A549 (cell line): ENCODE measurements around the gene PIGV. TPM values are rescaled to one million over a fixed set of nuclear protein-coding genes. Genes with fewer than 3 reads are reported as not detected.

ENCODE experiments used
- ATAC-seq, 2 experiments: fragments of 200-7000 bp in 1 of 2; fragments of >200 bp in 1 of 2; cut with Nextera tagmentation in 1 of 2; cut with Tn5 transposase in 1 of 2; 3 replicates each; pipeline versions ENCODE4 v1.8.0 to v1.9.1; 2018 to 2020; ENCODE audit warnings: mild to moderate bottlenecking in 1 of 2, moderate library complexity in 1 of 2
- CTCF ChIA-PET: fragments of 300-600 bp; sonication (Branson Sonifier 250); formaldehyde crosslinking; extraction: SDS; loops from one replicate; lab custom pipeline; 2021; ENCODE audit warnings: antibody characterized with exemption, inconsistent platforms; lab: Yijun Ruan, JAX
- POLR2A ChIA-PET: fragments of 350-600 bp; formaldehyde crosslinking; extraction: SDS; loops from one replicate; lab custom pipeline; 2021; ENCODE audit warnings: antibody characterized with exemption, inconsistent platforms; lab: Yijun Ruan, JAX
- DNase-seq, 2 experiments: peaks; one replicate each; pipeline versions ENCODE4 v3.0.0 to v3.0.0-alpha.2; 2011 to 2016; ENCODE audit warnings: low read depth in 1 of 2, low spot score in 1 of 2
- FAIRE-seq: peaks from 2 replicates; lab custom pipeline; 2011; peaks lifted over from hg19 to GRCh38; lab: Jason Lieb, UNC
- H3K27ac ChIP-seq, 2 experiments: fragments of >200 bp; sonication (Bioruptor Twin); formaldehyde crosslinking; 3 replicates each; pipeline ENCODE4 v1.5.1; 2016 to 2017
- H3K4me1 ChIP-seq: fragments of >200 bp; sonication (Bioruptor Twin); formaldehyde crosslinking; 3 replicates; pipeline ENCODE4 v1.6.1; 2016
- H3K4me2 ChIP-seq: fragments of >200 bp; sonication (Bioruptor Twin); formaldehyde crosslinking; 3 replicates; pipeline ENCODE4 v1.6.1; 2016
- H3K4me3 ChIP-seq: fragments of >200 bp; sonication (Bioruptor Twin); formaldehyde crosslinking; 3 replicates; pipeline ENCODE4 v1.5.1; 2016
- H3K9me3 ChIP-seq: fragments of >200 bp; sonication (Bioruptor Twin); formaldehyde crosslinking; 3 replicates; pipeline ENCODE4 v1.6.1; 2016
- CBX2 ChIP-seq: fragments of 200-600 bp; sonication (generic); IDR thresholded peaks from 2 replicates; pipeline ENCODE4 v1.6.1; 2016; ENCODE audit warnings: low read depth, mild to moderate bottlenecking, borderline replicate concordance
- CBX8 ChIP-seq: fragments of 200-600 bp; sonication (generic); IDR thresholded peaks from 2 replicates; pipeline ENCODE4 v1.6.1; 2016
- CHD2 ChIP-seq: fragments of 150-350 bp; IDR thresholded peaks from 2 replicates; pipeline ENCODE4 v1.6.1; 2014; ENCODE audit warnings: low read length; ENCODE audit not compliant: partially characterized antibody
- CHD4 ChIP-seq: fragments of 200-600 bp; sonication (generic); IDR thresholded peaks from 2 replicates; pipeline ENCODE4 v1.6.1; 2016; ENCODE audit warnings: antibody characterized with exemption, mild to moderate bottlenecking, borderline replicate concordance
- CTCF ChIP-seq: fragments of >200 bp; sonication (Bioruptor Twin); formaldehyde crosslinking; IDR thresholded peaks from 3 replicates; pipeline ENCODE4 v1.5.1; 2016
- EHF ChIP-seq: fragments of 250-450 bp; sonication (Bioruptor Pico); IDR thresholded peaks from 2 replicates; pipeline ENCODE4 v1.5.0; 2020; ENCODE audit warnings: mild to moderate bottlenecking
- ELK1 ChIP-seq: fragments of 150-350 bp; IDR thresholded peaks from 2 replicates; pipeline ENCODE4 v1.6.1; 2014; ENCODE audit warnings: low read depth, mild to moderate bottlenecking, low read length
- EP300 ChIP-seq, 2 experiments: fragments of >200 bp; sonication (Bioruptor Twin); formaldehyde crosslinking; IDR thresholded peaks; 2 replicates in 1 of 2; 3 replicates in 1 of 2; pipeline ENCODE4 v1.6.1; 2016 to 2017
- HES2 ChIP-seq: fragments of >200 bp; sonication (Bioruptor Twin); formaldehyde crosslinking; IDR thresholded peaks from 2 replicates; pipeline ENCODE4 v1.6.1; 2016
- HEYL ChIP-seq: fragments of 250-450 bp; sonication (Bioruptor Pico); IDR thresholded peaks from 2 replicates; pipeline ENCODE4 v1.8.0; 2021; ENCODE audit warnings: mild to moderate bottlenecking, moderate library complexity
- HOXA7 ChIP-seq: fragments of 250-450 bp; sonication (Bioruptor Pico); IDR thresholded peaks from 2 replicates; pipeline ENCODE4 v1.5.0; 2020; ENCODE audit warnings: mild to moderate bottlenecking, moderate library complexity
- HOXB13 ChIP-seq: fragments of 250-450 bp; sonication (Bioruptor Pico); IDR thresholded peaks from 2 replicates; pipeline ENCODE4 v1.5.0; 2020; ENCODE audit warnings: low read depth, mild to moderate bottlenecking, moderate library complexity
- HOXB5 ChIP-seq: fragments of 250-450 bp; sonication (Bioruptor Pico); IDR thresholded peaks from 2 replicates; pipeline ENCODE4 v1.5.0; 2020; ENCODE audit warnings: mild to moderate bottlenecking, moderate library complexity
- MAZ ChIP-seq: fragments of 150-350 bp; IDR thresholded peaks from 2 replicates; pipeline ENCODE4 v1.6.1; 2014; ENCODE audit warnings: antibody characterized with exemption, low read depth, low read length, borderline replicate concordance
- PBX3 ChIP-seq: IDR thresholded peaks from 2 replicates; pipeline ENCODE4 v1.6.1; 2012
- PHF8 ChIP-seq: fragments of 200-600 bp; sonication (generic); IDR thresholded peaks from 2 replicates; pipeline ENCODE4 v1.6.1; 2016; ENCODE audit warnings: low read depth, mild to moderate bottlenecking, antibody characterized with exemption, moderate library complexity, borderline replicate concordance
- POLR2A ChIP-seq: IDR thresholded peaks from 2 replicates; pipeline ENCODE4 v1.6.1; 2012; ENCODE audit warnings: mild to moderate bottlenecking, low read length
- RARB ChIP-seq: fragments of 250-450 bp; sonication (Bioruptor Pico); IDR thresholded peaks from 2 replicates; pipeline ENCODE4 v1.8.0; 2021; ENCODE audit warnings: mild to moderate bottlenecking, moderate library complexity
- RFX5 ChIP-seq: fragments of 450-650 bp; IDR thresholded peaks from 2 replicates; pipeline ENCODE4 v1.7.1; 2014; ENCODE audit warnings: antibody characterized with exemption, mild to moderate bottlenecking, moderate library complexity
- RNF2 ChIP-seq: fragments of 200-600 bp; sonication (generic); IDR thresholded peaks from 2 replicates; pipeline ENCODE4 v1.6.1; 2016; ENCODE audit warnings: low read depth, mild to moderate bottlenecking, antibody characterized with exemption, moderate library complexity, borderline replicate concordance
- SREBF2 ChIP-seq: fragments of 450-650 bp; IDR thresholded peaks from 2 replicates; pipeline ENCODE4 v1.6.1; 2014; ENCODE audit warnings: mild to moderate bottlenecking, moderate library complexity
- TP53 ChIP-seq: fragments of 250-450 bp; sonication (Bioruptor Pico); IDR thresholded peaks from 2 replicates; pipeline ENCODE4 v1.5.0; 2021; ENCODE audit warnings: mild to moderate bottlenecking, moderate library complexity
- ZFP36 ChIP-seq: fragments of 450-650 bp; IDR thresholded peaks from 2 replicates; pipeline ENCODE4 v1.6.1; 2014; ENCODE audit warnings: borderline replicate concordance; ENCODE audit not compliant: partially characterized antibody
- WGBS: methylation state at CpG from one replicate; pipeline ENCODE4 v1.1.6; 2017; ENCODE audit errors: missing lambda C conversion rate; 5-methylcytosine and 5-hydroxymethylcytosine counted together
- polyA plus RNA-seq, 4 experiments: library from polyadenylated mRNA; depleted of rRNA in 3 of 4; stranded (reverse); fragments of >200 nt; fragmentation: RNase III in 1 of 4; extraction: RNeasy Plus Mini Kit Qiagen cat#74134 plus additional on column Dnase treatment in 1 of 4; gene quantifications; 2 replicates in 3 of 4; 3 replicates in 1 of 4; pipeline ENCODE4 v1.2.3, GENCODE V29; 2011 to 2017

Gene PIGV
- polyA plus RNA-seq, 2 of the 4 experiments (the other 2 are of a cell fraction) = 7.0 to 16.2 TPM

GRCh38 chr1:26740952-26741351 is 46.8 kb upstream of the PIGV start:
- no peak for FAIRE-seq
- Histone ChIP-seq H3K4me1 (peaks cover 9% of the 10 kb centered on the region; the same call in 2 of the 3 replicates), H3K4me2 (no peak overlapping the region), H3K9me3 (no peaks in the 10 kb centered on the region), H3K4me3 (no peak overlapping the region), H3K27ac (no peak overlapping the region)
- POLR2A ChIA-PET = no interaction called here
- no peak for DNase-seq
- ATAC-seq = no peak
- TF ChIP-seq RFX5 (no peak), TP53 (CRISPR knock-in tag) (no peak), PBX3 (no peak), EHF (no peak), SREBF2 (no peak), POLR2A (no peak), CHD2 (no peak), ZFP36 (no peak)
- WGBS = 93% methylated on average over 5 of the region's 5 CpGs
- CTCF ChIA-PET = interaction anchor here (0.8 kb wide), 1 partner anchor 139 kb away, joined by 3 read pairs; no protein-coding TSS in a partner anchor

- H3K27ac ChIP-seq = 0 out of 6 replicates have a peak overlapping the region, but pooled peaks of 1 of the 2 experiments have one; percentile 40
- WGBS = 92% methylated on average over 8 of the region's 8 CpGs
- H3K4me1 ChIP-seq = peaks cover 9% of the 10 kb centered on the region; the same call in 2 of the 3 replicates
- no peak overlapping the region for H3K4me3 ChIP-seq
- DNase-seq = no peak
- TF ChIP-seq CHD4 (no peak), PHF8 (no peak), CBX2 (no peak), CBX8 (no peak), EHF (no peak), RNF2 (no peak), EP300 (IDR thresholded peaks at IDR 0.05) (no peak), HOXB5 (CRISPR knock-in tag) (no peak), MAZ (no peak), HOXA7 (no peak), HEYL (no peak), RARB (CRISPR knock-in tag) (no peak), CTCF (no peak), HES2 (no peak), HOXB13 (no peak), ELK1 (no peak)
- 0 out of 3 replicates have a peak overlapping the region, but pooled peaks have one; percentile 3 for H3K4me2 ChIP-seq
- ATAC-seq = no peak
- ChIA-PET CTCF (interaction anchor here (1.0 to 2.0 kb wide), 3 partner anchors 15 to 45 kb away, joined by 3 to 5 read pairs (median 5); partner anchors contain the start of gene PIGV), POLR2A (no interaction called here)
- FAIRE-seq = no peak
- H3K9me3 ChIP-seq = no peaks in the 10 kb centered on the region
Measured at GRCh38 chr1:26743426-26744059, 44.2 kb upstream of the PIGV start.
